ENCODE measurements around the gene TMOD3.

- TF ChIP-seq CTCF (IDR thresholded peaks at IDR 0.05) (no peak), EZH2 (IDR thresholded peaks at IDR 0.05) (no peak), EZH2phosphoT487 (IDR thresholded peaks at IDR 0.05) (no peak)
These were observed 3.8 kb upstream of the TMOD3 start for GRCh38 chr15:51825698-51826097.

All from neural progenitor cell (in vitro differentiated cells).